Sigmoid colon (tissue), 4 donors: ENCODE measurements around the gene RCCD1.

Experiments
- POLR2A ChIP-seq, 2 donors: fragments of 450-650 bp; IDR thresholded peaks; one replicate each; pipeline ENCODE4 v1.6.1; 2016; ENCODE audit warnings: antibody characterized with exemption in 2 of 2, mild to moderate bottlenecking in 2 of 2, moderate library complexity in 2 of 2
- POLR2AphosphoS5 ChIP-seq, 4 donors: sonication (generic); formaldehyde crosslinking; IDR thresholded peaks; one replicate each; pipeline ENCODE4 v1.6.1; 2017; ENCODE audit warnings: antibody characterized with exemption in 4 of 4
- TF ChIP-seq, protein P1 (sequence below), 4 experiments: fragments of 450-650 bp in 3 of 4; fragments of 200-600 bp in 1 of 4; IDR thresholded peaks; one replicate each; pipeline ENCODE4 v1.5.1; 2016 to 2019; ENCODE audit warnings: antibody characterized with exemption in 4 of 4, mild to moderate bottlenecking in 3 of 4, moderate library complexity in 2 of 4

DNA sequence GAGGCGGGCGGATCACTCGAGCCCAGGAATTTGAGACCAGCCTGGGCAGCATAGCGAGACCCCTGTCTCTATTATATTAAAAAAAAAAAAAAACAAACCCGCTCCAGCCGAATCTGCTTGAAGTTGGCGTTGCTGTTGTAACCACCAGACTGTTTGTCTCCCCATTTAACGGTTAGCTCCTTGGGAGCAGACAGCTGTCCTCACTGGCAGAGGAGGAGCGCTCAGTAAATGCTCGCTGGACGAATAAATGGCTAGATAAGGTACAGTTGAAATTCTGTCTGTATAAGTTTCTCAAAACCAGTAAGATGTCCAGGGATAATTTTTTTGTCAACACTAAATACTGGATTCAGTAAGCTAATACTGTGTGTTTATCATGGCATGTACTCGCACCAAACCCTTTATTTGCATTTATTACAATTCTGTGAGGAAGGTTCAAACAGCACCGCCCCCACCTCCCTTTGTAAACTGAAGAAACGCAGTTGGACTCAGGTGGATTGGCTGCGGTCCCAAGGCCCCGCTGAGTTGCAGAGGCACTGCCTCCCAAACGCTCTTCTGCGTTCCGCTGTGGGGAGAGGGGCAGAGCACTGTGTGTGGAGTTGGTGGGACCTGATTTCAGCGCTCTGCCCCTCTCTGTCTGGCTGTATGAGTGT lies 1.1 kb downstream of the RCCD1 start:
- TF ChIP-seq, protein P1, sequence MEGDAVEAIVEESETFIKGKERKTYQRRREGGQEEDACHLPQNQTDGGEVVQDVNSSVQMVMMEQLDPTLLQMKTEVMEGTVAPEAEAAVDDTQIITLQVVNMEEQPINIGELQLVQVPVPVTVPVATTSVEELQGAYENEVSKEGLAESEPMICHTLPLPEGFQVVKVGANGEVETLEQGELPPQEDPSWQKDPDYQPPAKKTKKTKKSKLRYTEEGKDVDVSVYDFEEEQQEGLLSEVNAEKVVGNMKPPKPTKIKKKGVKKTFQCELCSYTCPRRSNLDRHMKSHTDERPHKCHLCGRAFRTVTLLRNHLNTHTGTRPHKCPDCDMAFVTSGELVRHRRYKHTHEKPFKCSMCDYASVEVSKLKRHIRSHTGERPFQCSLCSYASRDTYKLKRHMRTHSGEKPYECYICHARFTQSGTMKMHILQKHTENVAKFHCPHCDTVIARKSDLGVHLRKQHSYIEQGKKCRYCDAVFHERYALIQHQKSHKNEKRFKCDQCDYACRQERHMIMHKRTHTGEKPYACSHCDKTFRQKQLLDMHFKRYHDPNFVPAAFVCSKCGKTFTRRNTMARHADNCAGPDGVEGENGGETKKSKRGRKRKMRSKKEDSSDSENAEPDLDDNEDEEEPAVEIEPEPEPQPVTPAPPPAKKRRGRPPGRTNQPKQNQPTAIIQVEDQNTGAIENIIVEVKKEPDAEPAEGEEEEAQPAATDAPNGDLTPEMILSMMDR (IDR thresholded peaks at IDR 0.05) = no peak
- TF ChIP-seq POLR2AphosphoS5 (IDR thresholded peaks at IDR 0.05) (no peak), POLR2A (IDR thresholded peaks at IDR 0.05) (no peak)
